ENCODE results near the gene HACD2.
"Not testable (repeated sequence)": the region's sequence is repeated elsewhere in the genome, so short reads cannot be mapped to it uniquely, and the experiment has no call there.

The HACD2 gene

GRCh38 chr3:123610331-123610730 lies 25.5 kb upstream of the HACD2 start:
- DNase-seq, result peak; percentile 26

- no peak for DNase-seq
Measured at GRCh38 chr3:123609063-123609462, 24.2 kb upstream of the HACD2 start.

GRCh38 chr3:123608263-123608937 lies 23.5 kb upstream of the HACD2 start:
- no peak for DNase-seq

GRCh38 chr3:123606527-123606926 lies 21.7 kb upstream of the HACD2 start:
- DNase-seq, result no peak

- no peak for DNase-seq
Measured at GRCh38 chr3:123605789-123606234, 21.0 kb upstream of the HACD2 start.

- DNase-seq, result not testable (repeated sequence)
Measured at GRCh38 chr3:123603153-123603552, 18.3 kb upstream of the HACD2 start.

GRCh38 chr3:123602325-123602724 lies 17.5 kb upstream of the HACD2 start:
- DNase-seq, result no peak

- not testable (repeated sequence) for DNase-seq
Measured at GRCh38 chr3:123600863-123601262, 16.0 kb upstream of the HACD2 start.

- no peak for DNase-seq
Measured at GRCh38 chr3:123597561-123597960, 12.7 kb upstream of the HACD2 start.

- DNase-seq, result no peak
Measured at GRCh38 chr3:123595396-123596180, 10.7 kb upstream of the HACD2 start.

GRCh38 chr3:123593381-123593780 lies 8.5 kb upstream of the HACD2 start:
- no peak for DNase-seq

- DNase-seq, result no peak
Measured at GRCh38 chr3:123590685-123591450, 6.0 kb upstream of the HACD2 start.

GRCh38 chr3:123587401-123587800 lies 2.5 kb upstream of the HACD2 start:
- no peak for DNase-seq

GRCh38 chr3:123586968-123587367 lies 2.1 kb upstream of the HACD2 start:
- no peak for DNase-seq

- peak; percentile 75 for DNase-seq
Measured at GRCh38 chr3:123586131-123586530, 1.3 kb upstream of the HACD2 start.

GRCh38 chr3:123584284-123584987 lies 417 bp downstream of the HACD2 start:
- peak; percentile 23 for DNase-seq

GRCh38 chr3:123583561-123583960 lies 1.3 kb downstream of the HACD2 start:
- no peak for DNase-seq

GRCh38 chr3:123582315-123582714 lies 2.5 kb downstream of the HACD2 start:
- no peak for DNase-seq

GRCh38 chr3:123576122-123576521 lies 8.7 kb downstream of the HACD2 start:
- no peak for DNase-seq

GRCh38 chr3:123571973-123572365 lies 12.9 kb downstream of the HACD2 start:
- no peak for DNase-seq

- no peak for DNase-seq
Measured at GRCh38 chr3:123571264-123571972, 13.4 kb downstream of the HACD2 start.

GRCh38 chr3:123568875-123569274 lies 16.0 kb downstream of the HACD2 start:
- no peak for DNase-seq

All from NCI-H345 (cell line).